MCF 10A (cell line): Measurements from ENCODE around the gene COPS3. TPM values are rescaled to one million over a fixed set of nuclear protein-coding genes. Genes with fewer than 3 reads are reported as not detected.

Experiments
- BruUV-seq: library from RNA; stranded (reverse); fragments of 400-500 nt; replicated peaks from 2 replicates; lab custom pipeline; 2021; lab: Mats Ljungman, UMichigan
- CTCF ChIA-PET: fragments of 300-600 bp; sonication (Branson Sonifier 250); formaldehyde crosslinking; extraction: SDS; loops from one replicate; lab custom pipeline; 2021; ENCODE audit warnings: antibody characterized with exemption, inconsistent platforms; lab: Yijun Ruan, JAX
- POLR2A ChIA-PET: fragments of 300-600, 350-650 bp; sonication (Branson Sonifier 250); formaldehyde crosslinking; extraction: SDS; loops from one replicate; lab custom pipeline; 2020; ENCODE audit warnings: antibody characterized with exemption, inconsistent platforms; lab: Yijun Ruan, JAX
- DNase-seq: peaks from one replicate; pipeline ENCODE4 v3.0.0-alpha.2; 2018; ENCODE audit not compliant: unreplicated experiment
- H3K27ac Mint-ChIP-seq: one replicate; pipeline ENCODE4 v1.8.0; 2022; ENCODE audit warnings: mild to moderate bottlenecking, low read depth, mixed read lengths; ENCODE audit not compliant: unreplicated experiment
- H3K27me3 Mint-ChIP-seq: one replicate; pipeline ENCODE4 v1.8.0; 2022; ENCODE audit warnings: mixed read lengths; ENCODE audit not compliant: insufficient read depth, unreplicated experiment
- H3K36me3 Mint-ChIP-seq: one replicate; pipeline ENCODE4 v1.8.0; 2022; ENCODE audit warnings: mild to moderate bottlenecking, moderate library complexity, mixed read lengths; ENCODE audit not compliant: insufficient read depth, unreplicated experiment
- H3K4me1 Mint-ChIP-seq: one replicate; pipeline ENCODE4 v1.8.0; 2022; ENCODE audit warnings: mixed read lengths; ENCODE audit not compliant: insufficient read depth, unreplicated experiment
- H3K4me3 Mint-ChIP-seq: one replicate; pipeline ENCODE4 v1.8.0; 2022; ENCODE audit warnings: mild to moderate bottlenecking, moderate library complexity, mixed read lengths; ENCODE audit not compliant: unreplicated experiment
- H3K9me3 Mint-ChIP-seq: one replicate; pipeline ENCODE4 v1.8.0; 2022; ENCODE audit warnings: mixed read lengths; ENCODE audit not compliant: unreplicated experiment
- CTCF ChIP-seq: fragments of 200-600 bp; IDR thresholded peaks from one replicate; pipeline ENCODE4 v1.8.0; 2022; ENCODE audit warnings: antibody characterized with exemption, mild to moderate bottlenecking; ENCODE audit not compliant: unreplicated experiment
- intact Hi-C: fragments of 100-400 bp; cut with micrococcal nuclease; formaldehyde crosslinking; loops from 2 replicates; pipeline ENCODE4 v1.14.1; 2022
- total RNA-seq: library from RNA; stranded (reverse); gene quantifications from 2 replicates; pipeline ENCODE4 v1.2.3, GENCODE V29; 2022

The COPS3 gene
- total RNA-seq, 1 experiment from 2014 or later: 91.8 TPM

DNA sequence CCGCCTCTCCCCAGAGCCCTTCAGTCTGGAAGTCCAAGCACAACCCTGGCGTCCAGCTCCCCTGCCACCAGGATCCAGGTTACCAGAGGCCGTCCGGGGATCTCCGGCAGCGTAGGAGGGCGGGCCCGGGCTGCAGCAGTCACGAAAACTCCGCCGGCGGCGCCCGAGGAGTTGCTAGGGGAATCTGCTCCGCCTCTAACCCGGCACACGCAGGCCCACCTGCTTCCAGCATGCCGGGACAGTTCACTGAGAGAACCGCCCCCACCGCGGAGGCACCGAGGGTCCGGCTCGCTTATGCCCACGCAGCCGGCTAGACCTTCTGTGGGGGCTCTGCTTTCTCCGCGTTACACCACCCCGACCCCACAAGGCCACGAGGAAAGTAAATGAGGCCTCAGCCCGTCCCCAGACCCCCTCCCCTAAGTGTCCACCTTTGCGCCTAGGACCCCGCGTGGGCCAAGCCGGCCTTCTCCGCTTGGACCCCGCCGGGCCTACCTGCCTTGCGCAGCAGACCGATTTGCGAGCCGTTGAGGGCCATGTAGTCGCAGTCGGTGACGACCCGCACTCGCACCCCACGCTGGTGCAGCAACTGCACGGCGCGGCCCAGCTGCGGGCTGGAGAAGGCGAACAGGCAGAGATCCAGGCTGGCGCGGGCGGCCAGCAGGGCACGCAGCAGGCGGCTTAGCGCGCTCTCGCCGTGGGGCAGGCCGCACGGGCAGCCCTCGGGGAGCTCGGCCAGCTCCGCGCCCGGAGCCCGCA is 75.5 kb downstream of the COPS3 start:
- CTCF ChIA-PET: interaction anchor here (0.6 to 0.7 kb wide), 2 partner anchors 177 to 178 kb away, joined by 4 to 5 read pairs; no protein-coding TSS in a partner anchor
- peak overlapping the region; percentile 78 for H3K4me3 Mint-ChIP-seq

GRCh38 chr17:17204635-17205231 is 76.3 kb downstream of the COPS3 start:
- ChIA-PET CTCF (no interaction called here), POLR2A (interaction anchor here (0.6 to 3.4 kb wide), 9 partner anchors 14 to 177 kb away, joined by 3 to 12 read pairs (median 3); partner anchors contain the start of genes COPS3 and FLCN)
- no TSS peak for BruUV-seq
- intact Hi-C loops: loop anchor here (1.0 kb wide), 1 partner anchor 52 kb away; no protein-coding TSS in a partner anchor
- H3K27me3 Mint-ChIP-seq: no peaks in the 10 kb centered on the region
- H3K36me3 Mint-ChIP-seq: peaks cover 37% of the 10 kb centered on the region
- peak overlapping the region; percentile 78 for H3K4me3 Mint-ChIP-seq
- no peak for DNase-seq
- peak overlapping the region; percentile 73 for H3K27ac Mint-ChIP-seq
- no peak for TF ChIP-seq CTCF
- H3K4me1 Mint-ChIP-seq: peaks cover 19% of the 10 kb centered on the region
- H3K9me3 Mint-ChIP-seq: no peaks in the 10 kb centered on the region

More for the DNA sequence above, 75.5 kb downstream of the COPS3 start:
- peaks cover 19% of the 10 kb centered on the region for H3K4me1 Mint-ChIP-seq
- TSS peak; percentile 24 for BruUV-seq
- no peaks in the 10 kb centered on the region for H3K27me3 Mint-ChIP-seq
- no peaks in the 10 kb centered on the region for H3K9me3 Mint-ChIP-seq
- POLR2A ChIA-PET: interaction anchor here (0.6 to 3.4 kb wide), 10 partner anchors 13 to 178 kb away, joined by 3 to 12 read pairs (median 3); partner anchors contain the start of genes COPS3 and FLCN
- peaks cover 37% of the 10 kb centered on the region for H3K36me3 Mint-ChIP-seq
- H3K27ac Mint-ChIP-seq: peak overlapping the region; percentile 61
- TF ChIP-seq CTCF: no peak
- intact Hi-C loops: no loop called here
- peak; percentile 65 for DNase-seq

DNA sequence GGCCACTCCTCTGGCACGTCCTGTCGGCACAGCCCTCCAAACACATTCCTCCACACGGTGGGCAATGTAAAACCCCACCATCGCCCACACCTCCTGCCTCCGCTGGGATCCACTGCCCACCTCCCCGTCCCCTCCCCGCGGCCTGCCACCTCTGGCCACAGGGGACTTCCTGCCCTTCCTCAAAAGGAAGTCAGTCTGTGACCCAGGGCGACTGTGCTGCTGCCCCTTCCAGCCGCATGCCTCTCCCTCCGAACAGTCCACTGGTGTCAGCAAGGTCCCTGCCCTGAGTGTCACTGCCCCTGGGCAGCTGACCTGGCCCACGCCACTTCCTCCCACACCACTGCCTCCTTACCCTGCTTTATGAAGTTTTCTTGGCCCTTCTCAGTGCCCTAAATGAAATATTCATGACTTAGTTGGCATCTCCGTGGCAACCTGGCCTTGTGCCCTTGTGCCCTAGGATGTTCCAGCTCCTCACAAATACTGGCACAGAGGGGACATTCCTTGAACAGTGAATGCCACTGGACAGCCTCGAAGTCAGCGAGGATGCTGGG is 76.9 kb downstream of the COPS3 start:
- ChIA-PET CTCF (no interaction called here), POLR2A (interaction anchor here (1.8 to 3.4 kb wide), 2 partner anchors 35 to 77 kb away, joined by 6 to 12 read pairs; partner anchors contain the start of gene COPS3)
- peaks cover 37% of the 10 kb centered on the region for H3K36me3 Mint-ChIP-seq
- intact Hi-C loops: loop anchor here (1.0 kb wide), 1 partner anchor 52 kb away; no protein-coding TSS in a partner anchor
- peaks cover 19% of the 10 kb centered on the region for H3K4me1 Mint-ChIP-seq
- H3K27ac Mint-ChIP-seq: peak overlapping the region; percentile 73
- no TSS peak for BruUV-seq
- H3K27me3 Mint-ChIP-seq: no peaks in the 10 kb centered on the region
- no peak for TF ChIP-seq CTCF
- H3K4me3 Mint-ChIP-seq: peak overlapping the region; percentile 78
- H3K9me3 Mint-ChIP-seq: no peaks in the 10 kb centered on the region
- peak; percentile 10 for DNase-seq
